Pancreas (tissue), 10 donors: ENCODE measurements around the gene OBI1. TPM values are rescaled to one million over a fixed set of nuclear protein-coding genes. Genes with fewer than 3 reads are reported as not detected.

Source experiments
- ATAC-seq, 4 donors: fragments of 200-7000 bp; cut with Tn5 transposase; one replicate each; pipeline versions ENCODE4 v1.8.0 to v1.9.1; 2020; ENCODE audit warnings: mild to moderate bottlenecking in 4 of 4, moderate library complexity in 4 of 4
- DNase-seq, 6 donors: peaks; one replicate each; pipeline ENCODE4 v3.0.0-alpha.2; 2020
- FAIRE-seq: peaks from 2 replicates; lab custom pipeline; 2012; peaks lifted over from hg19 to GRCh38; lab: Jason Lieb, UNC
- H3K27ac ChIP-seq, 4 donors: fragments of 200-600 bp; sonication (generic); 1 replicate in 3 of 4; 2 replicates in 1 of 4; pipeline versions ENCODE4 v1.5.0 to v1.8.0; 2020
- H3K27me3 ChIP-seq, 4 donors: fragments of 200-600 bp; one replicate each; pipeline ENCODE4 v1.8.0; 2021
- H3K36me3 ChIP-seq, 3 donors: fragments of 200-600 bp; sonication (generic) in 1 of 3; one replicate each; pipeline versions ENCODE4 v1.5.0 to v1.8.0; 2020 to 2021
- H3K4me1 ChIP-seq, 3 donors: fragments of 200-600 bp; one replicate each; pipeline ENCODE4 v1.8.0; 2021
- H3K4me3 ChIP-seq, 4 donors: fragments of 200-600 bp; sonication (generic) in 2 of 4; one replicate each; pipeline versions ENCODE4 v1.5.0 to v1.8.0; 2020 to 2021
- H3K9me3 ChIP-seq, 4 donors: fragments of 200-600 bp; one replicate each; pipeline ENCODE4 v1.8.0; 2021
- CTCF ChIP-seq, 4 donors: fragments of 200-600 bp; sonication (generic) in 3 of 4; IDR thresholded peaks; one replicate each; pipeline versions ENCODE4 v1.5.0 to v1.8.0; 2021; ENCODE audit warnings: antibody characterized with exemption in 4 of 4
- WGBS, 2 donors: extraction: QIAGEN DNeasy Blood & Tissue Kit; methylation state at CpG; one replicate each; pipeline ENCODE4 v1.1.7; 2013; 5-methylcytosine and 5-hydroxymethylcytosine counted together
- intact Hi-C, 3 donors: fragments of 100-400 bp; cut with DNase I; formaldehyde crosslinking; loops; one replicate each; pipeline versions ENCODE4 v1.11.1 to v1.14.2; 2022
- polyA plus RNA-seq, 2 donors: library from polyadenylated mRNA; stranded (reverse); fragments of 200-250 nt; gene quantifications; one replicate each; pipeline ENCODE4 v1.2.3, GENCODE V29; 2013
- total RNA-seq, 6 donors: library from RNA; stranded (reverse); fragmentation: NEBNext Ultra II Directional in 4 of 6; extraction: Animal tissue kit (Norgen Biotek cat#: 25700) in 4 of 6; gene quantifications; one replicate each; pipeline versions ENCODE4 v1.2.1 to v1.2.4, GENCODE V29; 2021 to 2023
- donor health status: healthy with polysubstance abuse.
- donor health status: DM: no; HTN: no; CAD: no; lungs with moderate emphysema.
- donor health status: DM: no; HTN: no; CAD: no.
- donor health status: control.
- donor health status: control.
- donor health status: Bipolar disorder and iron deficiency.
- donor health status: DM: yes; HTN: yes; CAD: no.
- donor health status: DM: no; HTN: no; CAD: no.
- donor health status: DM: no; HTN: no; CAD: no.
- donor health status: DM: yes; HTN: yes; CAD: no.

OBI1 gene
- total and polyA plus RNA-seq, 8 donors = 1.3 to 4.1 (median 2.6) TPM

DNA sequence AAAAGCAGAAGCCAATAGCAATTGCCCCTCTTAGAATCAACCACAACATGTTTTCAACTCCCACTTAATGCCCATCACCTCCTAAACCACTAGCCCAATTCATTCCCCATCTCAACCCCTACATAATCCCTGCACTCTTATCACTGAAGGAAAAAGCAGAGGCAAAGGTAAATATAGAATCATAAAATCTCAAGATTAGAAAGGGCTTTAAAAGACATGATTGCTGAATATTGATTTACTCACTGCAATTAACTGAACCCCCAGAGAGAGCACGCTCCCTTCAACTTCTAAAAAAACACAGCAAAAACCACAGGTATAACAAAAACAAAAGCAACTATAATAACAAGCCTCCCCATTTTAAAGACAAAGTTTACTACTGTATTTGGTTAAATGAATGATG is 40.5 kb downstream of the OBI1 start:
- Histone ChIP-seq H3K27me3 (no peaks in the 10 kb centered on the region), H3K27ac (no peak overlapping the region), H3K4me1 (no peaks in the 10 kb centered on the region), H3K9me3 (no peaks in the 10 kb centered on the region), H3K4me3 (no peak overlapping the region), H3K36me3 (peaks cover 0 to 15% (median 3%) of the 10 kb centered on the region in 3 donors)
- 97 to 100% methylated on average over 1 of the region's 1 CpG for WGBS, 2 donors
- FAIRE-seq (no peak), ATAC-seq (no peak), DNase-seq (no peak)
- intact Hi-C loops = no loop called here
- TF ChIP-seq CTCF (IDR thresholded peaks at IDR 0.05) = no peak

- no peak for TF ChIP-seq CTCF (IDR thresholded peaks at IDR 0.05)
- no peak overlapping the region for H3K27ac ChIP-seq
- no peaks in the 10 kb centered on the region for H3K9me3 ChIP-seq
- intact Hi-C loops = no loop called here
- ATAC-seq (no peak), FAIRE-seq (no peak), DNase-seq (no peak)
- H3K4me3 ChIP-seq = no peak overlapping the region
- peaks cover 0 to 14% (median 2%) of the 10 kb centered on the region in 4 donors for H3K27me3 ChIP-seq
- H3K36me3 ChIP-seq = peaks cover 0 to 7% (median 0%) of the 10 kb centered on the region in 3 donors
- WGBS, 2 donors = 61 to 68% methylated on average over 3 of the region's 3 CpGs
- H3K4me1 ChIP-seq = peaks cover 0 to 5% (median 4%) of the 10 kb centered on the region in 3 donors
Measured at GRCh38 chr13:78611040-78611439, 47.9 kb downstream of the OBI1 start.

DNA sequence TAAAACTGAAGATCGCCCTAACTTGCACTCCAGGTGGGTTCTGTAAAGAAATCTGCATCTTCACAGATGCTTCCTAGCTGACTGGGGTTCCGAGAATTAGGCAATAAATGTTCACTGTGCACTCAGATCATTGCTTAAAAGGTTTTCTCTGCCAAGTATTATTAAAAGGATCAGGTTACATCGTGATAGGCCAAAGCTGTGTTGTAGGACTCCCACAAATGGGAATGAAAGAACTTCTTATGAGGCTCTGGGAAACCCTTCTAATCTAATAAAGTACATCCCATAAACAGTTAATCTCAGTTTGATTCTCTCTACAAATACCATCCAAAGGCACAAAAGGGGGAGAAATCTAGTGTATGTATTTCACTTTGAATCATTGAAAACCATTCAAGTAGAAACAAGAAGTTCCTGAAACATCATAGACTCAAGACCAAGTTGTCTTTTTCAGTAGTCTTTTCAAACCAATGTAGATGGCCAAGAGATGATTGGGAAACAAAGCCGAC is 48.5 kb downstream of the OBI1 start:
- ATAC-seq (peak in 1 of 4 donors; percentile 35), FAIRE-seq (no peak), DNase-seq (no peak)
- no peak for TF ChIP-seq CTCF (IDR thresholded peaks at IDR 0.05)
- peaks cover 0 to 18% (median 3%) of the 10 kb centered on the region in 4 donors for H3K27me3 ChIP-seq
- WGBS, 2 donors = 32 to 34% methylated on average over 4 of the region's 4 CpGs
- no peak overlapping the region for H3K27ac ChIP-seq
- no peak overlapping the region for H3K4me3 ChIP-seq
- peaks cover 0 to 1% (median 0%) of the 10 kb centered on the region in 3 donors for H3K36me3 ChIP-seq
- peaks cover 0 to 5% (median 4%) of the 10 kb centered on the region in 3 donors for H3K4me1 ChIP-seq
- H3K9me3 ChIP-seq = no peaks in the 10 kb centered on the region
- intact Hi-C loops = no loop called here

- no peak for TF ChIP-seq CTCF (IDR thresholded peaks at IDR 0.05)
- Histone ChIP-seq H3K4me3 (peak overlapping the region in 3 of 4 donors; percentile 31 to 48 (median 43)), H3K27me3 (peaks cover 0 to 26% (median 6%) of the 10 kb centered on the region in 4 donors), H3K4me1 (peaks cover 0 to 5% (median 4%) of the 10 kb centered on the region in 3 donors), H3K36me3 (no peaks in the 10 kb centered on the region), H3K9me3 (no peaks in the 10 kb centered on the region), H3K27ac (no peak overlapping the region)
- DNase-seq = peak in 3 of 6 donors; percentile 18 to 67 (median 65)
- no peak for FAIRE-seq
- intact Hi-C loops = no loop called here
- ATAC-seq = peak in 3 of 4 donors; percentile 62 to 79 (median 63)
- 13 to 14% methylated on average over 33 of the region's 33 CpGs for WGBS, 2 donors
Measured at GRCh38 chr13:78609464-78610205, 49.3 kb downstream of the OBI1 start.
